Right lobe of liver (tissue), 6 donors: ENCODE measurements around the gene NOL8. TPM values are rescaled to one million over a fixed set of nuclear protein-coding genes. Genes with fewer than 3 reads are reported as not detected.

ENCODE experiments used
- ATAC-seq, 4 donors: fragments of 200-7000 bp; cut with Tn5 transposase; one replicate each; pipeline ENCODE4 v1.9.1; 2020; ENCODE audit warnings: mild to moderate bottlenecking in 4 of 4, moderate library complexity in 4 of 4
- DNase-seq, 3 donors: peaks; one replicate each; pipeline ENCODE4 v3.0.0-alpha.2; 2020
- H3K27ac ChIP-seq, 3 donors: fragments of 200-600 bp; one replicate each; pipeline ENCODE4 v1.8.0; 2022
- H3K27me3 ChIP-seq, 2 donors: fragments of 200-600 bp; one replicate each; pipeline ENCODE4 v1.8.0; 2022
- H3K36me3 ChIP-seq, 4 donors: fragments of 200-600 bp; sonication (generic) in 1 of 4; one replicate each; pipeline versions ENCODE4 v1.5.1 to v1.8.0; 2017 to 2022; ENCODE audit warnings: control low read depth in 1 of 4
- H3K4me1 ChIP-seq, 4 donors: fragments of 200-600 bp; sonication (generic) in 1 of 4; one replicate each; pipeline versions ENCODE4 v1.5.1 to v1.8.0; 2017 to 2022; ENCODE audit warnings: control low read depth in 1 of 4
- H3K4me3 ChIP-seq, 3 donors: fragments of 200-600 bp; one replicate each; pipeline ENCODE4 v1.8.0; 2022
- H3K9me3 ChIP-seq, 4 donors: fragments of 200-600 bp; sonication (generic) in 1 of 4; one replicate each; pipeline versions ENCODE4 v1.5.1 to v1.8.0; 2017 to 2022; ENCODE audit warnings: control low read depth in 1 of 4
- CTCF ChIP-seq, 4 donors: fragments of 200-600 bp in 3 of 4; fragments of 450-650 bp in 1 of 4; IDR thresholded peaks; one replicate each; pipeline versions ENCODE4 v1.5.1 to v1.8.0; 2016 to 2022; ENCODE audit warnings: antibody characterized with exemption in 4 of 4, mild to moderate bottlenecking in 2 of 4
- POLR2A ChIP-seq: fragments of 450-650 bp; IDR thresholded peaks from one replicate; pipeline ENCODE4 v1.6.1; 2017; ENCODE audit warnings: antibody characterized with exemption, mild to moderate bottlenecking
- WGBS: methylation state at CpG from one replicate; pipeline ENCODE4 v1.1.6; 2018; ENCODE audit warnings: low coverage, low lambda C conversion rate; ENCODE audit not compliant: insufficient coverage; ENCODE audit errors: missing lambda C conversion rate; 5-methylcytosine and 5-hydroxymethylcytosine counted together
- intact Hi-C, 2 donors: fragments of 100-400 bp; cut with DNase I; formaldehyde crosslinking; loops; one replicate each; pipeline versions ENCODE4 v1.11.2 to v1.14.1; 2022
- long read RNA-seq: library from polyadenylated mRNA; unstranded; transcript quantifications from one replicate; pipeline ENCODE4 v2.0.0, GENCODE V29; 2019
- total RNA-seq, 6 experiments: library from RNA; depleted of rRNA in 2 of 6; stranded (reverse); fragments of >200 nt in 2 of 6; fragmentation: NEBNext Ultra II Directional in 3 of 6; extraction: Animal tissue kit (Norgen Biotek cat#: 25700) in 3 of 6; gene quantifications; one replicate each; pipeline versions ENCODE4 v1.1.0 to v1.2.4, GENCODE V29; 2016 to 2023
- donor health status: DM: no; HTN: yes; CAD: no.
- donor health status: DM: no; HTN: no; CAD: no.
- donor health status: DM: no; HTN: no; CAD: no.
- donor health status: DM: no; HTN: yes; CAD: no.
- donor health status: DM: no; HTN: yes; CAD: no.

Gene NOL8
- total RNA-seq: 10 to 100 TPM in 5 of 6 experiments, 1 to 10 TPM in 1; 8.9 to 25.9 (median 15.9) TPM
- long read RNA-seq, partial matches to known transcripts: 3 of 5 reads
- long read RNA-seq, other reads (novel, unspliced or antisense): 1 of 5 reads

- H3K27me3 ChIP-seq: no peaks in the 10 kb centered on the region
- H3K4me3 ChIP-seq: peak within 1 kb of the TSS; percentile 70 to 88 (median 72)
- ATAC-seq (peak; percentile 95 to 97 (median 97)), DNase-seq (peak; percentile 88 to 90 (median 89))
- intact Hi-C loops: no loop called here
- H3K27ac ChIP-seq: peak within 1 kb of the TSS; percentile 95 to 98 (median 98)
- H3K4me1 ChIP-seq: peaks cover 0 to 20% (median 2%) of the 10 kb centered on the region in 4 donors
- TF ChIP-seq CTCF (IDR thresholded peaks at IDR 0.05) (no peak), POLR2A (peak; percentile 14)
- H3K9me3 ChIP-seq: no peaks in the 10 kb centered on the region
- peaks cover 0 to 24% (median 13%) of the 10 kb centered on the region in 4 donors for H3K36me3 ChIP-seq
- under 1% methylated on average over 25 of the region's 55 CpGs for WGBS
Measured at GRCh38 chr9:92325269-92325990, at the start of gene NOL8, which contains the start of gene CENPP. Gene NOL8, minus strand, starts transcription at chr9:92325350. Its CDS starts 1,189 bp downstream, at chr9:92324161. Gene CENPP, plus strand, starts transcription at chr9:92325953.

- H3K4me3 ChIP-seq: no peak overlapping the region
- H3K27ac ChIP-seq: no peak overlapping the region
- 95% methylated on average over 2 of the region's 2 CpGs for WGBS
- ATAC-seq: no peak
- no peaks in the 10 kb centered on the region for H3K27me3 ChIP-seq
- H3K9me3 ChIP-seq: no peaks in the 10 kb centered on the region
- no peak for TF ChIP-seq POLR2A
- TF ChIP-seq CTCF (IDR thresholded peaks at IDR 0.05): no peak
- no peaks in the 10 kb centered on the region for H3K4me1 ChIP-seq
- DNase-seq: no peak
- H3K36me3 ChIP-seq: no peaks in the 10 kb centered on the region
- intact Hi-C loops: no loop called here
Measured at GRCh38 chr9:92373167-92373566, 48.0 kb upstream of the NOL8 start.

GRCh38 chr9:92369075-92369474, 43.9 kb upstream of the NOL8 start:
- no peak for ATAC-seq
- Histone ChIP-seq H3K27ac (no peak overlapping the region), H3K36me3 (no peaks in the 10 kb centered on the region), H3K27me3 (no peaks in the 10 kb centered on the region), H3K4me3 (no peak overlapping the region), H3K4me1 (no peaks in the 10 kb centered on the region), H3K9me3 (no peaks in the 10 kb centered on the region)
- TF ChIP-seq POLR2A (no peak), CTCF (IDR thresholded peaks at IDR 0.05) (no peak)
- intact Hi-C loops: no loop called here
- 50% methylated on average over 2 of the region's 2 CpGs for WGBS
- no peak for DNase-seq

- TF ChIP-seq POLR2A (no peak), CTCF (IDR thresholded peaks at IDR 0.05) (no peak)
- intact Hi-C loops: no loop called here
- H3K27me3 ChIP-seq: no peaks in the 10 kb centered on the region
- no peaks in the 10 kb centered on the region for H3K9me3 ChIP-seq
- H3K4me1 ChIP-seq: no peaks in the 10 kb centered on the region
- ATAC-seq (no peak), DNase-seq (no peak)
- no peak overlapping the region for H3K4me3 ChIP-seq
- no peak overlapping the region for H3K27ac ChIP-seq
- H3K36me3 ChIP-seq: no peaks in the 10 kb centered on the region
- WGBS: 84% methylated on average over 3 of the region's 3 CpGs
Measured at GRCh38 chr9:92360083-92360482, 34.9 kb upstream of the NOL8 start.
